Esophagus mucosa (tissue), 1 donor: Measurements from ENCODE around the gene KHNYN. TPM values are rescaled to one million over a fixed set of nuclear protein-coding genes. Genes with fewer than 3 reads are reported as not detected.
"Not testable (repeated sequence)": the region's sequence is repeated elsewhere in the genome, so short reads cannot be mapped to it uniquely, and the experiment has no call there.

ENCODE experiments used
- ATAC-seq: fragments of 200-7000 bp; cut with Tn5 transposase; one replicate; pipeline ENCODE4 v1.9.1; 2020
- total RNA-seq: library from RNA; stranded (reverse); gene quantifications from one replicate; pipeline ENCODE4 v1.2.4, GENCODE V29; 2023
- donor health status: DM: yes; HTN: yes; CAD: no.

The KHNYN gene
- total RNA-seq: 32.0 TPM

GRCh38 chr14:24429395-24430142 is at the start of gene KHNYN, which contains the start of gene CBLN3:
TSS of gene KHNYN (plus strand) at chr14:24429954. CDS start at chr14:24430731, 777 bp downstream.
TSS of gene CBLN3 (minus strand) at chr14:24429668. CDS start at chr14:24429054, 614 bp downstream.
- peak; percentile 81 for ATAC-seq

DNA sequence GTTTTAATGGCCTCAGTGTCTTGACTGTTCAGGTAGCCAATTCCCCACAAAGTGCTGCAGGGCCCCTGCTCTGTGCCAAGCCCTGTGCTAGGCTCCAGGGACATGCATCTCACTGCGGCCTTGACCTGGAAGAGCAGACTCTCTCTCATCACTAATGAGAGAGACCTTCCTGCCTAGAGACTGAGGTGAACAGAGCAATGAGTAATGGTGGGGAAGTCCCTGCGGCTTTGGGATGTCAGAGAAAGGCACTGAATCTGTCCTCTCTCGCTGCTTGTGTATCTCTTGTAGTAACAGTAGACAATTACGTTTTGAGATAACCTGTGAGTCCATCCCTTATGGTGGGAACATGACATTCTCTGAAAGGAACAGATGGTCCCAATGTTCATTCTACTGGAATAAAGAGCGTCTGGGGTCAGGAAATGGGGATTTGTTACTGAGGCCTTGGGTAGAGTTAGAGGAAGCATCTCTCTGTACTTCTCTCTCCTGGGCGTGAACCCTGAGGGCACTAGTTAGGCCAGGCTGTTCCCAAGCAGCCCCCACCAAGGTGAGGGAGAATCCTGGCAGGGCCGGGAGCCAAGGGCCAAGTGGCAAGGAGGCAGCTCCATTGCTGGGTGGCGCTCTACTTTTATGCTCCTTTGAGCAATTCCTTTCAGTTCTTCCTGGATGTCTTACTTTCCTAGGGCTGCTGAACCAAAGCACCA is 48.2 kb upstream of the KHNYN start:
- no peak for ATAC-seq

- no peak for ATAC-seq
These were observed 47.7 kb upstream of the KHNYN start for GRCh38 chr14:24382064-24382371.

DNA sequence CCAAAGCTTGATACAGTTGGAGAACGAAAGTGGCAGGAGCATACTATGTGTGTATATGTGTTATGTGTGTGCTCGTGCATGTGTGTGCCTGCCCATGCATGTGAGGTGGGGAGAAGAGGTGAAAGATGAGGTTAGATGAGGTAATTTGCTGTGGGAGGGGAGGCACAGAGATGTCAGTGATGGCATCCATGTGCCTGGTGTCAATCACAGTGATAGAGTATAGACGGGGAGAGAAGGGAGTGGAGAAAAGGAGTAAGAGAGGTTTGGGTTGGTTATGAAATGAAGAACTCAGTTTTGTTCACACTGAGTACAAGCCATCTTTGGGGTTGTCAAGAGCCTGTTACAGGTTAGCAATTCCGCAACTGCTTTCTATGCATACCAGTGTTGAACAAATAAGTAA is 45.6 kb upstream of the KHNYN start:
- ATAC-seq: no peak

DNA sequence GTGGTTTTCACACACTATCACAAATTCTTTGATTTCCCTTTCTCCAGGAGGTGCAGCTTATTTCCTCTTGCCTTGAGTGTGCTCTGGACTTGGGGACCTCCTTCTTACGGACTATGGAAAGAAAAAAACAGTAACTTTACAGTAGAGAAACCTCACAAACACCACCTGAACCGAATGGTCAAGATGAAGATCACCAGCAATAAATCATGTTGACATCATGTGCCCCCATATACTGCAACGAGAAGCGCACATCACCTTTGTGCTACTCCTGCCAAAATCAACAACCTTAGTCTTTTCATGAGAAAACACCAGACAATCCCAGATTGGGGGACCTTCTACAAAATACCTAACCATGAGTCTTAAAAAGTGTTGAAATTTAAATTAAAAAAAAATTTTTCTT is 44.2 kb upstream of the KHNYN start:
- no peak for ATAC-seq

GRCh38 chr14:24387009-24387345 is 42.8 kb upstream of the KHNYN start:
- no peak for ATAC-seq

DNA sequence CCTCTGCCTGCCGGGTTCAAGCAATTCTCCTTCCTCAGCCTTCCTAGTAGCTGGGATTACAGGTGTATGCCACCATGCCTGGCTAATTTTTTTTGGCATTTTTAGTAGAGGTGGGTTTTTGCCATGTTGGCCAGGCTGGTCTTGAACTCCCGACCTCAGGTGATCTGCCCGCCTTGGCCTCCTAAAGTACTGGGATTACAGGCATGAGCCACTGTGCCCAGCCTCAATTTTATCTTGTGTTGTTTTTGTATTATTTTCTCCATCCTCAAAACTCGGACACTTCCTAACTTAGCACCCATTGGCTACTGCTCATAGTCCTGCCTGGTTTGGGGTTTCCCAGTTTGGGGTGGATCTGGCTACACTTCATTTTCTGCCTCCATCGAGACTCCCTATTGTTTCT is 42.2 kb upstream of the KHNYN start:
- ATAC-seq: not testable (repeated sequence)

DNA sequence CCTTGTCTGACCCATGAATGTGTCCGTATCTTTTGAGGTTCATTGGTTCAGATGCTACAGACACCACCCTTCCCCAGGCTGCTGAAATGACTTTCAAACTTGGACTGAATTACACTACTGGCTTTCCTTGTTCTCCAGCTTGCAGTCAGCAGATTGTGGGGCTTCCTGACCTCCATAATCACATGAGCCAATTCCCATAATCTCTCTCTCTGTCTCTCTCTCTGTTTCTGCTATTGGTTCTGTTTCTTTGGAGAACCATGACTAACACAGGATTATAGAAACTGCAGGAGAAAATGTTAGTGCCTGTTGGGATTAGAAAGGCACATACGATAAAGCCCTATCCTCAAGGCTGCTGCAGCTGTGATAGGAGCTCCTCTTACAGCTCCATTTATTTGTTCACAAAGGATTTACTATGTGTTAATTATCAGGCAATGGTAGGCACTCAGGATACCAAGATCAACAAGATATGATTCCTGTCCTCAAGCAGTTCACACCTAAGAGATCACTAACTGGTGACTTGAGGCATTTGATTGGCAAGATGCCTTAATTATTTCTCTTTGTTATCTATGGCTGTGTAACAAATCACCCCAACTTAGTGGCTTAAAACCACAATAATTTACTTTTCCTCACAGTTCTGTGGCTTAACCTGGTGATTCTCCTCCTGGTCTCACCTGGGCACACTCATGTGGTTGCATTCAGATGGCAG is 41.1 kb upstream of the KHNYN start:
- no peak for ATAC-seq

DNA sequence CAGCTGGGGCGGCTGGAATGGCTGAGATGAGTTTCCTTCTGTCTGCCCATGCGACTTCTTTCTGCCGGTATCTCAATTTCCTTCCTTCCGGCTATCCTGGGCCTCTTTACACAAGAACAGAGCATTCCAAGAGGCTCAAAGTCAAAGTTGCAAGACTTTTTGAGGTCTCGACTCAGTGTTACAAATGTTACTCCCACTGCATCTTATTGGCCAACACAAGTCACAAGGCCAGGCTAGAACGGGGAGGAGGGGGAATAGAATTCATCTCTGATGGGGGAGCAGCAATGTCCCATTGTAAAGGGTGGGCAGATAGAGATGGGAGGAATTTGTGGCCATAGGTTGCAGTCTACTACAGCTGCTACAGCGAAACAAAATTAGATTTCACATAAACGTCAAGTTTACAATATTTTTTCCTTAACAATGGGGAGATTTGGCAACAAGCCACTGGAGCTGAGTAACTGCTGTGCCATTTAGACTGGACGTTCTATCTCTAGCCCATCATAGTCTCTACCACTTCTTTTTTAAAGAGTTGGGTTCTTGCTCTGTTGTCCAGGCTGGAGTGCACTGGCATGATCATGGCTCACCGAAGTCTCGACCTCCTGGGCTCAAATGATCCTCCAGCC is 40.4 kb upstream of the KHNYN start:
- no peak for ATAC-seq

DNA sequence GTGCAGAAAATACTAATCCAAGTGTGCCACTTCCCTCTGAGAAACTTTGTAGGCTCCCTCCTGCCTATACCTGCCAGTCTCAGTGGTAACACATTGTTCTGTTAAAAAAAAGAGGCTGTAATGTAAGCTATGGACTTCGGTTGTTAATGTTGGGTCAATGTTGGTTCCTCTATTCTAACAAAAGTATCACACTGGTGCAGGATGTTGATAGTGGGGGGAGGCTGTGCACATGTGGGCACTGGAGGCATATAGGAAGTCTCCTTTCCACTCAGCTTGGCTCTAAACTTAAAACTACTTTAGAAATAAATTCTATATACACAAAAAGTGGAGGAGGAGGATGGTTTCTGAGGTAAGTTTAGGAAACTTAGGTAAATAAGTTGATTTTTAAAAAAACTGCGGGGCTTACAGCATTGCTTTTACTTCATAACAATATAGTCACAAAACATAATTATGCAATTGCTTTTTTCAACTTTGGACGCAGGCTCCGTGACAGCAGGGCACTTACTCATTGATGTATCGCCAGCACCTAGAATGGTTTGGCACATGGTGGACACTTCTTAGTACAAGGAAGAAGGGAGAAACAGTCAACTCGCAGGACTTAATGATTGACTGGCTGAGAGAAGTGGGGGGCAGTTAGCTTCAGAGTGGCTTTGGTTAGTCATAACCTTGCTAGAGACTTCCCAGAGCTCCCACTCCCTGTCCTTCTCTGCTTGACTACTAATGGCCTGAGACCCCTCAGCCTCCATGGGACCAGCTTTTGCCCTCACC is 38.9 kb upstream of the KHNYN start:
- ATAC-seq: no peak

- peak; percentile 90 for ATAC-seq
These were observed 37.2 kb upstream of the KHNYN start for GRCh38 chr14:24392325-24393091.

GRCh38 chr14:24394275-24394674 is 35.5 kb upstream of the KHNYN start:
- no peak for ATAC-seq

- peak; percentile 72 for ATAC-seq
These were observed 33.9 kb upstream of the KHNYN start for GRCh38 chr14:24395609-24396582.

- no peak for ATAC-seq
These were observed 32.0 kb upstream of the KHNYN start for GRCh38 chr14:24397639-24398292.

GRCh38 chr14:24398293-24398652 is 31.5 kb upstream of the KHNYN start:
- ATAC-seq: no peak

DNA sequence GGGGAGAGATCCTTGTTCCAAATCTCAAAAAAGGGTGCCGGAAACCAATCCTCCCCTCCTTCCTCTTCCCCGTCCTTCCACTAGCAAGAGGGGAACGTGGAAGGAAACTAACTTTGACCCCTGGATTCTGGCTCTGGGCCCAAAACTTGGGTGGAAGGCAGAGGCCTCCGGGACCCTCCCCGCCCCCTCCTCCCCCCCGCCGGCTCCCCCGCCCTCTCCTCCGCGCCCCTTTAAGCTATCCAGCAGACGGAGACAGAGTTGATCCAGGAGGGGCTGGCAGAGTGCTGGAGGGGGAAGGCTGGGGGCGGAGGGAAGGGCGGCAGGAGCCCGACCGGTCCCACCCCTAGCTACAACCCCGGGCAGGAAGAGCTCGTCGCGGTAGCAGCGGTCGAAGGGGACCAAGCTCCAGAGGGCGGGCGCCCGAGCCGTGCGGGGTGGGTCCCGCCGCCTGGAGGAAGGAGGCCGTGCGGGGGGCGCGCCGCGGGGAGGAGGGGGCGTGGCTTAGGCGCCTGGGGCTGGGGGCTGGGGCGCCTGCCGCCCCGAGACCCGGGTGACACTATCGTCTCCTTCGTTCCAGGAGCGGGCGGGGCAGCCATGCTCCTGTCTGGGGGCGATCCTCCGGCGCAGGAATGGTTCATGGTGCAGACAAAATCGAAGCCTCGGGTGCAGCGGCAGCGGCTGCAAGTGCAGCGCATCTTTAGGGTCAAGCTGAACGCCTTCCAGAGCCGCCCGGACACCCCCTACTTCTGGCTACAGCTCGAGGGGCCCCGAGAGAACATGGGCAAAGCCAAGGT is 30.9 kb upstream of the KHNYN start, which contains the start of gene NYNRIN:
TSS of gene NYNRIN (plus strand) at position 351 of the 794 bp plus-strand sequence. CDS start at position 595, 244 bp downstream.
- ATAC-seq: peak; percentile 56

DNA sequence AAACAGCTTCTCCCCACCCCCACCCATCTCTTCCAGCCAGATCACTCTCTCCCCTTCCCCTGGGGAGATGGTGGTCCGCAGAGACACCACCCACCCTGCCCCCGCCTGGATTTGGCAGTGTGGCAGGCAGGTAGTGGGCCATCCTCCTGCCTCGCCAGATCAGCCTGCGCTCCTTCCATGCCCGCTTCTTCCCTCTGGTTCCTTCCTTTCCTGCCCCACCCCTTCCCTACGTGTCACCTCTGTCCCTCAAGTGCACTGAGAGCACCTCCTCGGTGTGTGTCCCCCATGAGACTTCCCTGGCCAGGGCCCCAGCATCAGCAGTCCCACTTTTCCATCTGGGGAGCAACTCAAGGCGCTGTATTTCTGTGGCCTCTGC is 30.3 kb upstream of the KHNYN start:
- ATAC-seq: no peak

- ATAC-seq: no peak
These were observed 29.6 kb upstream of the KHNYN start for GRCh38 chr14:24399999-24400718.
